Ovary (tissue), 9 donors: ENCODE results near the gene QRSL1. TPM values are rescaled to one million over a fixed set of nuclear protein-coding genes. Genes with fewer than 3 reads are reported as not detected.
"Not testable (repeated sequence)": the region's sequence is repeated elsewhere in the genome, so short reads cannot be mapped to it uniquely, and the experiment has no call there.

Experiments used
- DNase-seq, 5 donors: peaks; one replicate each; pipeline ENCODE4 v3.0.0-alpha.2; 2019 to 2020
- H3K27ac ChIP-seq, 2 donors: fragments of 200-600 bp; one replicate each; pipeline versions ENCODE4 v1.5.1 to v1.8.0; 2019 to 2022
- H3K27me3 ChIP-seq: fragments of 200-600 bp; one replicate; pipeline ENCODE4 v1.8.0; 2022
- H3K36me3 ChIP-seq: fragments of 200-600 bp; sonication (generic); one replicate; pipeline ENCODE4 v1.5.1; 2019
- H3K4me1 ChIP-seq: one replicate; pipeline ENCODE4 v1.8.1; 2013; ENCODE audit warnings: mild to moderate bottlenecking, moderate library complexity; ENCODE audit not compliant: insufficient read depth
- H3K4me3 ChIP-seq: fragments of 200-600 bp; sonication (generic); one replicate; pipeline ENCODE4 v1.5.1; 2017
- H3K9me3 ChIP-seq, 2 donors: fragments of 200-600 bp in 1 of 2; sonication (generic) in 1 of 2; one replicate each; pipeline versions ENCODE4 v1.5.1 to v1.8.1; 2013 to 2019; ENCODE audit warnings: mild to moderate bottlenecking in 1 of 2, moderate library complexity in 1 of 2
- CTCF ChIP-seq, 3 donors: fragments of 450-650 bp in 2 of 3; fragments of 200-600 bp in 1 of 3; IDR thresholded peaks; one replicate each; pipeline versions ENCODE4 v1.5.1 to v1.8.0; 2016 to 2022; ENCODE audit warnings: antibody characterized with exemption in 3 of 3, mild to moderate bottlenecking in 1 of 3
- EP300 ChIP-seq: sonication (generic); formaldehyde crosslinking; IDR thresholded peaks from one replicate; pipeline ENCODE4 v1.6.1; 2017; ENCODE audit warnings: antibody characterized with exemption
- POLR2A ChIP-seq: fragments of 450-650 bp; IDR thresholded peaks from one replicate; pipeline ENCODE4 v1.6.1; 2017; ENCODE audit warnings: antibody characterized with exemption, mild to moderate bottlenecking, moderate library complexity
- WGBS, 3 donors: extraction: QIAGEN DNeasy Blood & Tissue Kit in 1 of 3; methylation state at CpG; one replicate each; pipeline versions ENCODE4 v1.1.5 to v1.1.7; 2013 to 2017; 5-methylcytosine and 5-hydroxymethylcytosine counted together
- intact Hi-C, 4 donors: fragments of 100-400 bp; cut with DNase I; formaldehyde crosslinking; loops; one replicate each; pipeline versions ENCODE4 v1.11.0 to v1.15.1; 2022 to 2023
- polyA plus RNA-seq, 2 donors: library from polyadenylated mRNA; stranded (reverse); fragments of 200-250 nt in 1 of 2; fragments of 350-450 nt in 1 of 2; fragmentation: Illumina TruSeq in 1 of 2; extraction: RNeasy Lipid Tissue Mini Kit (QIAGEN cat#74804) in 1 of 2; gene quantifications; one replicate each; pipeline ENCODE4 v1.2.3, GENCODE V29; 2013 to 2014
- total RNA-seq, 7 donors: library from RNA; depleted of rRNA in 2 of 7; stranded (reverse); fragments of >200 nt in 2 of 7; fragmentation: NEBNext Ultra II Directional in 3 of 7; extraction: Animal tissue kit (Norgen Biotek cat#: 25700) in 3 of 7; gene quantifications; one replicate each; pipeline versions ENCODE4 v1.1.0 to v1.2.4, GENCODE V29; 2016 to 2023
- donor health status: DM: no; HTN: no; CAD: no; lungs with moderate emphysema.
- donor health status: DM: no; HTN: no; CAD: no.
- donor health status: Bipolar disorder and iron deficiency.
- donor health status: DM: yes; HTN: yes; CAD: no.
- donor health status: DM: no; HTN: no; CAD: no.
- donor health status: DM: yes; HTN: yes; CAD: no.

QRSL1 gene
- total and polyA plus RNA-seq, 9 donors: 6.4 to 15.7 (median 8.6) TPM

GRCh38 chr6:106692112-106692818 lies 62.9 kb downstream of the QRSL1 start:
- no peaks in the 10 kb centered on the region for H3K36me3 ChIP-seq
- TF ChIP-seq EP300 (no peak), CTCF (IDR thresholded peaks at IDR 0.05) (no peak), POLR2A (no peak)
- no peaks in the 10 kb centered on the region for H3K27me3 ChIP-seq
- no peak overlapping the region for H3K4me3 ChIP-seq
- H3K27ac ChIP-seq: no peak overlapping the region
- H3K4me1 ChIP-seq: no peaks in the 10 kb centered on the region
- intact Hi-C loops: no loop called here
- H3K9me3 ChIP-seq: no peaks in the 10 kb centered on the region
- 24 to 29% (median 25%) methylated on average over 6 of the region's 6 CpGs for WGBS, 3 donors
- no peak for DNase-seq

- DNase-seq: no peak
- no peaks in the 10 kb centered on the region for H3K4me1 ChIP-seq
- H3K4me3 ChIP-seq: no peak overlapping the region
- H3K9me3 ChIP-seq: no peaks in the 10 kb centered on the region
- intact Hi-C loops: no loop called here
- H3K36me3 ChIP-seq: no peaks in the 10 kb centered on the region
- TF ChIP-seq POLR2A: no peak
- H3K27ac ChIP-seq: no peak overlapping the region
- WGBS, 3 donors: 62 to 70% (median 68%) methylated on average over 3 of the region's 3 CpGs
- H3K27me3 ChIP-seq: no peaks in the 10 kb centered on the region
These were observed 63.4 kb downstream of the QRSL1 start for GRCh38 chr6:106692819-106693208.

GRCh38 chr6:106693418-106693817 lies 64.0 kb downstream of the QRSL1 start:
- no peak for DNase-seq
- H3K36me3 ChIP-seq: no peaks in the 10 kb centered on the region
- no peaks in the 10 kb centered on the region for H3K9me3 ChIP-seq
- H3K27me3 ChIP-seq: no peaks in the 10 kb centered on the region
- TF ChIP-seq POLR2A (no peak), CTCF (IDR thresholded peaks at IDR 0.05) (no peak), EP300 (no peak)
- intact Hi-C loops: no loop called here
- H3K4me1 ChIP-seq: no peaks in the 10 kb centered on the region
- WGBS, 3 donors: 60 to 69% (median 61%) methylated on average over 2 of the region's 2 CpGs
- no peak overlapping the region for H3K4me3 ChIP-seq
- no peak overlapping the region for H3K27ac ChIP-seq

GRCh38 chr6:106694343-106694742 lies 65.0 kb downstream of the QRSL1 start:
- intact Hi-C loops: no loop called here
- Histone ChIP-seq H3K27ac (no peak overlapping the region), H3K4me1 (no peaks in the 10 kb centered on the region), H3K27me3 (no peaks in the 10 kb centered on the region), H3K9me3 (no peaks in the 10 kb centered on the region), H3K36me3 (no peaks in the 10 kb centered on the region), H3K4me3 (no peak overlapping the region)
- no peak for DNase-seq
- 56 to 60% (median 59%) methylated on average over 8 of the region's 8 CpGs for WGBS, 3 donors
- TF ChIP-seq EP300 (no peak), CTCF (IDR thresholded peaks at IDR 0.05) (no peak), POLR2A (no peak)

GRCh38 chr6:106700581-106700980 lies 71.2 kb downstream of the QRSL1 start:
- Histone ChIP-seq H3K27ac (no peak overlapping the region), H3K4me3 (no peak overlapping the region), H3K4me1 (no peaks in the 10 kb centered on the region), H3K9me3 (no peaks in the 10 kb centered on the region), H3K36me3 (no peaks in the 10 kb centered on the region), H3K27me3 (no peaks in the 10 kb centered on the region)
- TF ChIP-seq CTCF (IDR thresholded peaks at IDR 0.05): no peak
- no peak for TF ChIP-seq EP300
- no peak for TF ChIP-seq POLR2A
- no peak for DNase-seq
- intact Hi-C loops: no loop called here

- H3K27me3 ChIP-seq, H3K4me3 ChIP-seq, DNase-seq, intact Hi-C loops, H3K9me3 ChIP-seq, H3K27ac ChIP-seq, H3K36me3 ChIP-seq, H3K4me1 ChIP-seq: not testable (repeated sequence)
- WGBS, 3 donors: 81 to 89% (median 84%) methylated on average over 3 of the region's 3 CpGs
These were observed 71.8 kb downstream of the QRSL1 start for GRCh38 chr6:106701201-106701600.
